GM23338 (cell line): Measurements from ENCODE around the gene CEACAM18. TPM values are rescaled to one million over a fixed set of nuclear protein-coding genes. Genes with fewer than 3 reads are reported as not detected.

Source experiments
- ATAC-seq: fragments of 200-7000 bp; cut with Tn5 transposase; 3 replicates; pipeline ENCODE4 v1.9.1; 2020
- DNase-seq: peaks from one replicate; pipeline ENCODE4 v3.0.0-alpha.2; 2015; ENCODE audit warnings: low spot score
- H2AFZ ChIP-seq: fragments of 200-600 bp; sonication (generic); 2 replicates; pipeline ENCODE4 v1.8.0; 2016; ENCODE audit warnings: antibody characterized with exemption, mild to moderate bottlenecking, moderate library complexity
- H3F3A ChIP-seq: fragments of 200-600 bp; sonication (generic); replicated peaks from 2 replicates; pipeline ENCODE4 v1.8.0; 2017; ENCODE audit warnings: antibody characterized with exemption, mixed run types, low read depth
- H3K27ac ChIP-seq: fragments of 200-600 bp; sonication (generic); 2 replicates; pipeline ENCODE4 v1.6.1; 2016; ENCODE audit warnings: low read depth
- H3K27me3 ChIP-seq: fragments of 200-600 bp; sonication (generic); 2 replicates; pipeline ENCODE4 v1.8.0; 2016; ENCODE audit warnings: mild to moderate bottlenecking, mixed run types, moderate library complexity; ENCODE audit not compliant: insufficient read depth
- H3K36me3 ChIP-seq: fragments of 200-600 bp; sonication (generic); 2 replicates; pipeline ENCODE4 v1.8.0; 2016; ENCODE audit warnings: mild to moderate bottlenecking; ENCODE audit not compliant: insufficient read depth
- H3K4me1 ChIP-seq: fragments of 200-600 bp; sonication (generic); 2 replicates; pipeline ENCODE4 v1.8.0; 2016; ENCODE audit warnings: mild to moderate bottlenecking, moderate library complexity; ENCODE audit not compliant: insufficient read depth
- H3K4me2 ChIP-seq: fragments of 200-600 bp; sonication (generic); 2 replicates; pipeline ENCODE4 v1.7.1; 2017; ENCODE audit warnings: mixed run types
- H3K4me3 ChIP-seq: fragments of 200-600 bp; sonication (generic); 2 replicates; pipeline ENCODE4 v1.6.1; 2016; ENCODE audit warnings: mixed run types
- H3K79me2 ChIP-seq: fragments of 200-600 bp; sonication (generic); replicated peaks from 2 replicates; pipeline ENCODE4 v1.8.0; 2017; ENCODE audit warnings: mild to moderate bottlenecking; ENCODE audit not compliant: insufficient read depth
- H3K9me2 ChIP-seq: fragments of 200-600 bp; sonication (generic); 2 replicates; pipeline ENCODE4 v1.8.0; 2017; ENCODE audit not compliant: insufficient read depth
- H4K20me1 ChIP-seq: fragments of 200-600 bp; sonication (generic); replicated peaks from 2 replicates; pipeline ENCODE4 v1.8.0; 2017; ENCODE audit warnings: mild to moderate bottlenecking; ENCODE audit not compliant: insufficient read depth
- H3K27ac Mint-ChIP-seq: 2 replicates; pipeline ENCODE4 v1.8.0; 2020; ENCODE audit warnings: inconsistent platforms, mild to moderate bottlenecking, moderate library complexity, mixed read lengths
- H3K27me3 Mint-ChIP-seq: 3 replicates; pipeline ENCODE4 v1.8.0; 2022; ENCODE audit warnings: low read depth, mild to moderate bottlenecking, moderate library complexity, mixed read lengths, inconsistent platforms; ENCODE audit not compliant: insufficient read depth, poor library complexity
- H3K36me3 Mint-ChIP-seq: 3 replicates; pipeline ENCODE4 v1.8.0; 2021; ENCODE audit warnings: low read depth, mild to moderate bottlenecking, inconsistent platforms, moderate library complexity, mixed read lengths
- H3K4me1 Mint-ChIP-seq: 3 replicates; pipeline ENCODE4 v1.8.0; 2020; ENCODE audit warnings: mild to moderate bottlenecking, inconsistent platforms, mixed read lengths
- H3K4me3 Mint-ChIP-seq: 3 replicates; pipeline ENCODE4 v1.8.0; 2021; ENCODE audit warnings: moderate library complexity, mild to moderate bottlenecking, inconsistent platforms, mixed read lengths
- H3K9me3 Mint-ChIP-seq: 3 replicates; pipeline ENCODE4 v1.8.0; 2020; ENCODE audit warnings: moderate library complexity, mild to moderate bottlenecking, inconsistent platforms, mixed read lengths
- CREB1 ChIP-seq: fragments of 250-450 bp; sonication (Bioruptor Pico); IDR thresholded peaks from 2 replicates; pipeline ENCODE4 v1.5.0; 2020; ENCODE audit warnings: low read depth, mild to moderate bottlenecking, moderate library complexity
- CTCF ChIP-seq, 2 experiments: fragments of 200-600 bp in 1 of 2; sonication (generic) in 1 of 2; conservative IDR thresholded peaks; 2 replicates each; pipeline versions ENCODE4 v1.5.1 to v1.6.1; 2016 to 2017; ENCODE audit warnings: antibody characterized with exemption in 2 of 2, low read depth in 2 of 2, mild to moderate bottlenecking in 2 of 2, moderate library complexity in 1 of 2
- ETS1 ChIP-seq: IDR thresholded peaks from 2 replicates; pipeline ENCODE4 v1.6.1; 2016; ENCODE audit warnings: antibody characterized with exemption
- EZH2 ChIP-seq: fragments of 200-600 bp; sonication (generic); IDR thresholded peaks from one replicate; pipeline ENCODE4 v1.8.0; 2017; ENCODE audit warnings: antibody characterized with exemption, mild to moderate bottlenecking, low read depth; ENCODE audit not compliant: unreplicated experiment
- EZH2phosphoT487 ChIP-seq: fragments of 200-600 bp; sonication (generic); IDR thresholded peaks from one replicate; pipeline ENCODE4 v1.8.1; 2018; ENCODE audit warnings: antibody characterized with exemption; ENCODE audit not compliant: unreplicated experiment
- JUNB ChIP-seq: IDR thresholded peaks from one replicate; pipeline ENCODE4 v1.6.1; 2016; ENCODE audit warnings: antibody characterized with exemption; ENCODE audit not compliant: unreplicated experiment
- NANOG ChIP-seq: IDR thresholded peaks from 2 replicates; pipeline ENCODE4 v1.6.1; 2016; ENCODE audit warnings: antibody characterized with exemption, borderline replicate concordance
- POLR2AphosphoS5 ChIP-seq: IDR thresholded peaks from 2 replicates; pipeline ENCODE4 v1.6.1; 2016; ENCODE audit warnings: antibody characterized with exemption, low read depth
- REST ChIP-seq: IDR thresholded peaks from one replicate; pipeline ENCODE4 v1.6.1; 2018; ENCODE audit warnings: antibody characterized with exemption; ENCODE audit not compliant: unreplicated experiment
- STAT1 ChIP-seq: IDR thresholded peaks from one replicate; pipeline ENCODE4 v1.6.1; 2016; ENCODE audit warnings: antibody characterized with exemption; ENCODE audit not compliant: unreplicated experiment
- ZNF114 ChIP-seq: fragments of 250-450 bp; sonication (Bioruptor Pico); IDR thresholded peaks from 2 replicates; pipeline ENCODE4 v1.5.0; 2020; ENCODE audit warnings: mild to moderate bottlenecking, moderate library complexity
- ZNF331 ChIP-seq: fragments of 250-450 bp; sonication (Bioruptor Pico); IDR thresholded peaks from 2 replicates; pipeline ENCODE4 v1.5.0; 2020; ENCODE audit warnings: low read depth, mild to moderate bottlenecking, moderate library complexity
- ZNF462 ChIP-seq: fragments of 250-450 bp; sonication (Bioruptor Pico); IDR thresholded peaks from 2 replicates; pipeline ENCODE4 v1.5.0; 2020; ENCODE audit warnings: mild to moderate bottlenecking, moderate library complexity
- polyA plus RNA-seq: library from polyadenylated mRNA; unstranded; fragments of >200 nt; fragmentation: Nextera tagmentation; extraction: Ambion mirVana; gene quantifications from 2 replicates; pipeline ENCODE4 v1.2.1, GENCODE V29; 2016
- total RNA-seq: library from RNA; depleted of rRNA; stranded (reverse); fragments of >200 nt; shearing (Covaris generic); gene quantifications from 2 replicates; pipeline ENCODE4 v1.2.3, GENCODE V29; 2014

Gene CEACAM18
- total and polyA plus RNA-seq, 2 experiments from 2014 or later: not detected

- Histone ChIP-seq H3K36me3 (no peaks in the 10 kb centered on the region), H4K20me1 (no peaks in the 10 kb centered on the region), H3K4me2 (no peak overlapping the region), H3K4me1 (no peaks in the 10 kb centered on the region), H2AFZ (no peak overlapping the region), H3K79me2 (no peaks in the 10 kb centered on the region), H3K9me2 (no peaks in the 10 kb centered on the region), H3K27me3 (no peaks in the 10 kb centered on the region), H3F3A (no peaks in the 10 kb centered on the region), H3K4me3 (no peak overlapping the region), H3K27ac (no peak overlapping the region)
- Mint-ChIP-seq H3K27ac (no peak overlapping the region), H3K27me3 (peaks cover 2% of the 10 kb centered on the region), H3K4me3 (no peak overlapping the region), H3K36me3 (peaks cover 25% of the 10 kb centered on the region), H3K4me1 (no peaks in the 10 kb centered on the region), H3K9me3 (peaks cover 91% of the 10 kb centered on the region)
- no peak for ATAC-seq
- TF ChIP-seq ZNF462 (CRISPR knock-in tag) (no peak), CREB1 (CRISPR knock-in tag) (no peak), ETS1 (no peak), POLR2AphosphoS5 (no peak), ZNF331 (CRISPR knock-in tag) (no peak), REST (no peak), JUNB (no peak), EZH2 (no peak), ZNF114 (CRISPR knock-in tag) (no peak), CTCF (conservative IDR thresholded peaks at IDR 0.05; ENCODE audit: low read depth in 2 of 2) (no peak), NANOG (no peak), EZH2phosphoT487 (no peak), STAT1 (no peak)
- no peak for DNase-seq
Measured at GRCh38 chr19:51503286-51503817, 25.0 kb downstream of the CEACAM18 start.
